Measurements from ENCODE around the gene GRHL3.
"Not testable (repeated sequence)": the region's sequence is repeated elsewhere in the genome, so short reads cannot be mapped to it uniquely, and the experiment has no call there.

The GRHL3 gene

DNA sequence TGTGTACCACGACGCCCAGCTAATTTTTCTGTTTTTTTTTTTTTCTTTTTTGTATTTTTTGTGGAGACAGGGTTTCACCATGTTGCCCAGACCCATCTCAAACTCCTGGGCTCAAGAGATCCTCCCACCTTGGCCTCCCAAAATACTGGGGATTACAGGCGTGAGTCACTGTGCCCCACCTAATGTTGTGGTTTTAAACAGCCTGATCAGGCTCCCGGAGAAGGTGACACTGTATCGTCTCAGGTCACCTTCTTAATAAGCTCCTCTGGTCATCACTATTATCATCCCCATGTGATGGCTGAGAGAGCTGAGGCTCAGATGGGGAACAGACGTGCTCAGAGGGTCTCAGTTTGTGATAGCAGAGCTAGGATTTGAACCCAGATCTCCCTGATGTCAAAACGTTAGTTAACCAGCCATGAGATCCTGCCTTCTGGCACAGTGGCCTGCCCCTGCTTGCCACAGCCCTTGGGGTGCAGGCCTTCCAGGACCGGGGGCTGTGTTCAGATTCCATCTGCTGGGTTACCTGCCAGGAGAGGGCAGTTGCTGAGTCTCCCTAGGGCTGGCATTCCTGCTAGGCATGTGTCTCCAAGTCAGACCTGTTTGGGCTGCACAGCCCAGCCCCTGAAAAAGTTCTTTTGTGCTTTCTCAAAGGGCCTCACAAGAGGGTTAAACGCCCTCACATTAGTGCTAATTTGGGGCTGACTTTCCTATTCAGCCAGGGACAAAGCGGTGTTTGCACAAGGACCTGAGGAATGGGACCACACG is 32.7 kb upstream of the GRHL3 start:
- H3K27me3 Mint-ChIP-seq, result peaks cover 5% of the 10 kb centered on the region
- no peaks in the 10 kb centered on the region for H3K4me1 Mint-ChIP-seq (ENCODE audit: low read depth)
- H3K36me3 Mint-ChIP-seq (ENCODE audit: low read depth), result no peaks in the 10 kb centered on the region
- DNase-seq, result no peak
- no peaks in the 10 kb centered on the region for H3K9me3 Mint-ChIP-seq
- H3K27ac Mint-ChIP-seq, result no peak overlapping the region
- no peak overlapping the region for H3K4me3 Mint-ChIP-seq

GRCh38 chr1:24287779-24288178 is 31.4 kb upstream of the GRHL3 start:
- not testable (repeated sequence) for H3K36me3 Mint-ChIP-seq (ENCODE audit: low read depth); H3K9me3 Mint-ChIP-seq; H3K4me1 Mint-ChIP-seq (ENCODE audit: low read depth); H3K27me3 Mint-ChIP-seq; H3K4me3 Mint-ChIP-seq; H3K27ac Mint-ChIP-seq; DNase-seq

GRCh38 chr1:24288479-24288878 is 30.7 kb upstream of the GRHL3 start:
- Mint-ChIP-seq H3K27me3 (peaks cover 8% of the 10 kb centered on the region), H3K4me1 (ENCODE audit: low read depth) (no peaks in the 10 kb centered on the region), H3K27ac (no peak overlapping the region), H3K36me3 (ENCODE audit: low read depth) (no peaks in the 10 kb centered on the region), H3K9me3 (no peaks in the 10 kb centered on the region), H3K4me3 (no peak overlapping the region)
- no peak for DNase-seq

GRCh38 chr1:24289937-24290595 is 29.1 kb upstream of the GRHL3 start:
- Mint-ChIP-seq H3K4me3 (no peak overlapping the region), H3K27ac (no peak overlapping the region), H3K4me1 (ENCODE audit: low read depth) (no peaks in the 10 kb centered on the region), H3K9me3 (no peaks in the 10 kb centered on the region), H3K36me3 (ENCODE audit: low read depth) (no peaks in the 10 kb centered on the region), H3K27me3 (peaks cover 8% of the 10 kb centered on the region)
- DNase-seq, result no peak

DNA sequence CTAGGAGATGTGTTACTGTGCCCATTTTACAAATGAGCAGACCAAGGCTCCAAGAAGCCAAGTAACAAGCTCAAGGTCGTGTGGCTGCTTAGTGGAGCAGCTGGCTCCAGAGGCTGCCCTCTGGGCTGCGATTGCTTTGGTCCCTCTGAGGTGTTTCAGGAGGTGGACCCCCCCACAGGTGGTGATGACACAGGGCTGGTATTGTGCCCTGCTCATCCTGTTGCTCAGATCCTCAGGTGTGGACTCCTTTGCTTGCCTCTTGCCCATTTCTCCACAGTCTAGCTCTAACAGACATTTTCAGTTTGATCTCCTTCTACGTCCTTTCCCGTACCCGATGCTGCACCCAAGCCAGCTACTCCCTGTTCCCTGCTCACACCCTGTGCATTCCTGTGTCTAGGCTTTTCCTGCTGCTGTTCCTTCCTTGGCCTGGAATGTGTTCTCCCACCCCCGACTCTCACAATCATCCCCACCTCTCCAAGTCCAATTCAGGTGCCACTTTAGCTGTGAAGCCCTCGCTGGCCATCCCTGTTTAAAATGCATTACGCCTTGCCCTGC is 28.1 kb upstream of the GRHL3 start:
- Mint-ChIP-seq H3K4me3 (no peak overlapping the region), H3K9me3 (no peaks in the 10 kb centered on the region), H3K36me3 (ENCODE audit: low read depth) (no peaks in the 10 kb centered on the region), H3K4me1 (ENCODE audit: low read depth) (no peaks in the 10 kb centered on the region), H3K27me3 (peaks cover 8% of the 10 kb centered on the region), H3K27ac (no peak overlapping the region)
- no peak for DNase-seq

GRCh38 chr1:24292103-24292502 is 27.1 kb upstream of the GRHL3 start:
- Mint-ChIP-seq H3K4me1 (ENCODE audit: low read depth) (no peaks in the 10 kb centered on the region), H3K36me3 (ENCODE audit: low read depth) (no peaks in the 10 kb centered on the region), H3K27ac (no peak overlapping the region), H3K4me3 (no peak overlapping the region), H3K9me3 (no peaks in the 10 kb centered on the region), H3K27me3 (peaks cover 8% of the 10 kb centered on the region)
- DNase-seq, result no peak

GRCh38 chr1:24292887-24293286 is 26.3 kb upstream of the GRHL3 start:
- no peak overlapping the region for H3K4me3 Mint-ChIP-seq
- no peaks in the 10 kb centered on the region for H3K36me3 Mint-ChIP-seq (ENCODE audit: low read depth)
- H3K27me3 Mint-ChIP-seq, result peaks cover 13% of the 10 kb centered on the region
- H3K4me1 Mint-ChIP-seq (ENCODE audit: low read depth), result no peaks in the 10 kb centered on the region
- no peak for DNase-seq
- H3K9me3 Mint-ChIP-seq, result no peaks in the 10 kb centered on the region
- no peak overlapping the region for H3K27ac Mint-ChIP-seq

GRCh38 chr1:24293392-24294227 is 25.5 kb upstream of the GRHL3 start:
- H3K36me3 Mint-ChIP-seq (ENCODE audit: low read depth), result no peaks in the 10 kb centered on the region
- no peak for DNase-seq
- peaks cover 17% of the 10 kb centered on the region for H3K27me3 Mint-ChIP-seq
- no peak overlapping the region for H3K4me3 Mint-ChIP-seq
- no peaks in the 10 kb centered on the region for H3K4me1 Mint-ChIP-seq (ENCODE audit: low read depth)
- no peak overlapping the region for H3K27ac Mint-ChIP-seq
- no peaks in the 10 kb centered on the region for H3K9me3 Mint-ChIP-seq

DNA sequence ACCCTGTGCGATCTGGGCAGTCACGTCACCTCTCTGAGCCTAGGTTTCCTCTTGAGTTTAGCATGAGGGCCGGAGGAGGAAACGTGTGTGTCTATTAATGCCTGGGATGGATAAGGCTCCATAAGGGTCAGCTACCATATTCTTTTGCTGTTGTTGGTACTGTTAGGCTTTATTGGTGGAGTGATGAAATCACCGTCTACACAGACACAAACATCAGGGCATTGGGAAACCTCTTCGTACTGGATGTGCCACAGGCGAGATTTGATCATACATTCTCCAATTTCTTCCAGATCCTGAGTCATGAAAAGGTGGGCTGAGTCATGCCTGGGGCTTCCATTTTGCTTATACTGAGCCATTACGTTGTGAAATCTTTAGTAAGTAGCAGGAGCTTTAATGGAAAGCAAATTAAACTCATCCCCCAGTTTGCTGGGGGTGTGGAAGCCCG is 24.9 kb upstream of the GRHL3 start:
- no peak overlapping the region for H3K4me3 Mint-ChIP-seq
- no peak for DNase-seq
- no peaks in the 10 kb centered on the region for H3K4me1 Mint-ChIP-seq (ENCODE audit: low read depth)
- H3K9me3 Mint-ChIP-seq, result no peaks in the 10 kb centered on the region
- no peaks in the 10 kb centered on the region for H3K36me3 Mint-ChIP-seq (ENCODE audit: low read depth)
- peaks cover 17% of the 10 kb centered on the region for H3K27me3 Mint-ChIP-seq
- H3K27ac Mint-ChIP-seq, result no peak overlapping the region

- H3K4me3 Mint-ChIP-seq, result no peak overlapping the region
- H3K27ac Mint-ChIP-seq, result no peak overlapping the region
- no peaks in the 10 kb centered on the region for H3K36me3 Mint-ChIP-seq (ENCODE audit: low read depth)
- no peaks in the 10 kb centered on the region for H3K4me1 Mint-ChIP-seq (ENCODE audit: low read depth)
- H3K9me3 Mint-ChIP-seq, result no peaks in the 10 kb centered on the region
- peaks cover 17% of the 10 kb centered on the region for H3K27me3 Mint-ChIP-seq
- DNase-seq, result no peak
Observed at GRCh38 chr1:24294716-24295371, 24.3 kb upstream of the GRHL3 start.

GRCh38 chr1:24295535-24295934 is 23.6 kb upstream of the GRHL3 start:
- Mint-ChIP-seq H3K9me3 (no peaks in the 10 kb centered on the region), H3K36me3 (ENCODE audit: low read depth) (no peaks in the 10 kb centered on the region), H3K4me1 (ENCODE audit: low read depth) (no peaks in the 10 kb centered on the region), H3K27me3 (peaks cover 20% of the 10 kb centered on the region), H3K27ac (no peak overlapping the region), H3K4me3 (no peak overlapping the region)
- no peak for DNase-seq

DNA sequence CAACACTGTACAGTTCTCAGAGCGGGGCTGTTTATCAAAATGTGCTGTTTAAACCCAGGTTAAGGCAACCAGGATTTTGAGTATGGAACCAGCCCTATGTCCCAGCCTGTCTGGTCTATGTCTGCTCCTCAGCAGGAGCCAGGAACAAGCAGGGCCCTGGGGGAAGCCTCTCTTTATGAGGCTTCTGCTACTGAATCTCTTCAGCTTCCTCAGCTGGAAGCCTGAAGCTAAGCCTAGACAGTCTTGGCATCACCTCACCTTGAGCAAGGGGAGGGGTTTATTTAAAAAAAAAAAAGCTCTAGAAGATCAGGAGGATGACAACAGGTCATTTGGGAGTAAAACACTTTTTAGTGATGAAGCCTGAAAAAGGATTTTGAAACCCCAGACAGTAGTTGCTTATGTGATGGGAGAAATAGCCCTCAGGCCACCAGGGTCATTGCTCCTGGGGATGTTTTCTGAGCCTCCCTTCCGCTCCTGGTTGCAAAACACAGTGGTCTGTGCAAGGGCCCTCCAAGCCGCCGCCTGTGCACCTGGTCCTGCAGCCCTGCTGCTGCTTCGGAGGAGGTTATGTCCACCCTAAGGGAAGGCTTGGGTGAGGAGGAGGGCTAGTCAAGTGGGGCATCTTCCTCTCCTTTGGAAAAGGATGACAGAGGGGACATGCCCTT is 21.8 kb upstream of the GRHL3 start:
- Mint-ChIP-seq H3K9me3 (no peaks in the 10 kb centered on the region), H3K27me3 (peaks cover 18% of the 10 kb centered on the region), H3K4me3 (no peak overlapping the region), H3K27ac (no peak overlapping the region), H3K4me1 (ENCODE audit: low read depth) (no peaks in the 10 kb centered on the region), H3K36me3 (ENCODE audit: low read depth) (no peaks in the 10 kb centered on the region)
- DNase-seq, result no peak

DNA sequence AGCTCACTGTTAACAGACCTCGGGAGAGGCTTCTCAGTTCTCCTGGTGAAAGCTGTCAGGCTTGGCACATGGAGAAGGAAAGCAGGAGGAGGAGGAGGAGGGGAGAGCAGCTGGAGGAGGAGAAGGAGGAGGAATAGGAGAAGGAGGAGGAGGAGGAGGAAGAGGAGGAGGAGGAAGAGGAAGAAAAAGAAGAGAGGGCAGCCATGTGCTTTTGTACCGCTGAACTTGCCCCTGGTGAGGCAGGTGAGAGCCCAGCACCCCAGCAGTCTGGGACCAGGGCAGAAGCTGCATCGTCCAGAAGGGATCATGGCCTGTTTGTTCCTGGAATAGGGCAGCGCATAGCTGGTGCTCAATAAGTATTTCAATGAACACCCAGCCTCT is 21.3 kb upstream of the GRHL3 start:
- Mint-ChIP-seq H3K4me3 (no peak overlapping the region), H3K4me1 (ENCODE audit: low read depth) (no peaks in the 10 kb centered on the region), H3K27me3 (peaks cover 22% of the 10 kb centered on the region), H3K36me3 (ENCODE audit: low read depth) (no peaks in the 10 kb centered on the region), H3K9me3 (no peaks in the 10 kb centered on the region), H3K27ac (no peak overlapping the region)
- no peak for DNase-seq

GRCh38 chr1:24298606-24299005 is 20.6 kb upstream of the GRHL3 start:
- H3K9me3 Mint-ChIP-seq, result no peaks in the 10 kb centered on the region
- no peaks in the 10 kb centered on the region for H3K4me1 Mint-ChIP-seq (ENCODE audit: low read depth)
- no peaks in the 10 kb centered on the region for H3K36me3 Mint-ChIP-seq (ENCODE audit: low read depth)
- no peak overlapping the region for H3K27ac Mint-ChIP-seq
- H3K4me3 Mint-ChIP-seq, result no peak overlapping the region
- no peak for DNase-seq
- peaks cover 22% of the 10 kb centered on the region for H3K27me3 Mint-ChIP-seq

Measured in activated T-cell treated with anti-CD3 and anti-CD28 coated beads, Interleukin-2, amount 50 U/mL, for 24 hours (primary cell).